Stomach smooth muscle (tissue), 2 donors: ENCODE measurements around the gene BTBD8.

Experiments
- H3K27ac ChIP-seq: one replicate; pipeline ENCODE4 v1.7.0; 2013; ENCODE audit warnings: mild to moderate bottlenecking, low read length, inconsistent platforms
- H3K27me3 ChIP-seq, 2 donors: one replicate each; pipeline ENCODE4 v1.7.0; 2013; ENCODE audit warnings: low read length in 2 of 2; ENCODE audit not compliant: insufficient read depth in 2 of 2, control insufficient read depth in 1 of 2
- H3K36me3 ChIP-seq, 2 donors: one replicate each; pipeline ENCODE4 v1.7.0; 2013; ENCODE audit warnings: low read length in 2 of 2; ENCODE audit not compliant: control insufficient read depth in 2 of 2, insufficient read depth in 2 of 2
- H3K4me1 ChIP-seq: one replicate; pipeline ENCODE4 v1.7.0; 2013; ENCODE audit warnings: low read length; ENCODE audit not compliant: control insufficient read depth, insufficient read depth
- H3K4me3 ChIP-seq, 2 donors: one replicate each; pipeline ENCODE4 v1.7.0; 2013; ENCODE audit warnings: low read length in 2 of 2
- H3K9ac ChIP-seq, 2 donors: one replicate each; pipeline ENCODE4 v1.7.0; 2013; ENCODE audit warnings: low read length in 2 of 2, mild to moderate bottlenecking in 1 of 2
- H3K9me3 ChIP-seq, 2 donors: one replicate each; pipeline ENCODE4 v1.7.0; 2013; ENCODE audit warnings: low read length in 2 of 2; ENCODE audit not compliant: control insufficient read depth in 2 of 2
- donor health status: healthy.
- donor health status: Pancreatic carcinoma.

Gene BTBD8

GRCh38 chr1:92080128-92080985 is at the start of gene BTBD8:
TSS of gene BTBD8 (plus strand) at chr1:92080345. CDS start at chr1:92080572, 227 bp downstream.
- H3K9ac ChIP-seq = peak within 1 kb of the TSS; percentile 82 to 83
- H3K36me3 ChIP-seq = no peaks in the 10 kb centered on the region
- peak within 1 kb of the TSS; percentile 83 to 89 for H3K4me3 ChIP-seq
- H3K9me3 ChIP-seq = peaks cover 3 to 4% of the 10 kb centered on the region in 2 donors
- peak within 1 kb of the TSS; percentile 49 for H3K27ac ChIP-seq
- H3K27me3 ChIP-seq = no peaks in the 10 kb centered on the region
- H3K4me1 ChIP-seq = peaks cover 3% of the 10 kb centered on the region

DNA sequence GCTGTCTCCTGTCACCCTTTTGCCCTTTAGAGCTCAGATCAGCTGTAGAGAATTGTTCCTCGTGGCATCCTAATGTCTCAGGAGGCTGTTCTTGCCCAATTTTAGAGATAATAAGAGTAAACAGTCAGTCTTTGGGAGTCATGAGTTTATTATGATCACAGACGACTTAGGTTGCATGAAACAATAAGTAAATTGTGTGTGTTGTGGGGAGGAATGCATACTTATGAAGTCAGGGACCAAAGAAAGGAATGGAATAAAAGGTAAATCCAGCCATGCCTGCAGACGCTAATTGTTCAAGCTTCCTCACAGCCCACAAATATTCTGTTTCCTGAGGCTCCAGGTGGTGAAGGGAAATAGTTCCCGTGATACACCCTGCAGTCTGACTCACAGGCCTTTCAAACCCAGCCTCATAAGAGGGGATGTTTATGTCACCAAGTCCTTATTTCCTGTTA is 49.5 kb upstream of the BTBD8 start:
- no peak overlapping the region for H3K27ac ChIP-seq
- H3K27me3 ChIP-seq = peaks cover 0 to 2% of the 10 kb centered on the region in 2 donors
- H3K36me3 ChIP-seq = no peaks in the 10 kb centered on the region
- H3K4me1 ChIP-seq = peaks cover 4% of the 10 kb centered on the region
- H3K9me3 ChIP-seq = no peaks in the 10 kb centered on the region
- peak overlapping the region; percentile 62 to 79 for H3K4me3 ChIP-seq
- peak overlapping the region; percentile 33 to 42 for H3K9ac ChIP-seq

DNA sequence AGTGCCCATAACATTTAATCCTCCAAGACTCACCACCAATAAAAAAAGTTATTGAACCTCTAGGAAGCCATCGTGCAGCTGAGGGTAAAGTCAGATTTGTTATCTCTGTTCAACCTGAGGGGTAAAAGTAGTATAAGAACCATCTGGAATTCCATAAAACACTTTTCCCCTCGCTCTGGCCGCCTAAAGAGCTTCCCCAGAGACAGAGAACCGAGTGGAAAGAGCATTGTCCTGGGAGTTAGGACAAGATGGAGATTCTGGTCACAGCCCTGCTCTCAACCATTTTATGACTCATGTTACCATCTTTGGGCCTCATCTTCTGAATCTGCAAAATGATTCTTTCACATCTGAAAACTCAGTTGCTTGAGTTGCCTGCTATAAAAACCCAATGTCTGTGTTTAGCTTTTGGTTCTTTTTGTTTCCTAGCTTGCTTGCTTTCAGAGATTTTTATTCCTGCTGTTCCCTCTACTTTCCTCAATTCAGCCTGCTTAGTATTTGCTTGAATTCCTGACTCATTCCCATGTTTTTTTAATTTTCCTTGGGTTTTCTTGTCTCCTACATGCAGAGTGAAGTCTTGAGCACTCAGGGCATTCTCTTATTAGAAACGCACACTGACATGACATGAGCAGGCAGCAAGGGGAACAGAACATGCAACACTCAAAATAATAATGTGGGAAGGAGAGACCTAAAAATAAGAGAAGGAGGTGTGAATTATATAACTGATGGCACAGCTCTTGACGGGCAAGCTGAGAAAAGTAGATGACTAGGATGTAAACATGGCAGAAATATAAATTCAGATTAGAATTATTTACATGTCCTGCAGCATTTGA is 48.6 kb upstream of the BTBD8 start:
- Histone ChIP-seq H3K27me3 (peaks cover 0 to 2% of the 10 kb centered on the region in 2 donors), H3K9ac (no peak overlapping the region), H3K9me3 (no peaks in the 10 kb centered on the region), H3K4me1 (peaks cover 4% of the 10 kb centered on the region), H3K4me3 (no peak overlapping the region), H3K27ac (no peak overlapping the region), H3K36me3 (no peaks in the 10 kb centered on the region)

- no peak overlapping the region for H3K27ac ChIP-seq
- H3K36me3 ChIP-seq = no peaks in the 10 kb centered on the region
- no peaks in the 10 kb centered on the region for H3K4me1 ChIP-seq
- H3K9me3 ChIP-seq = no peaks in the 10 kb centered on the region
- no peaks in the 10 kb centered on the region for H3K27me3 ChIP-seq
- no peak overlapping the region for H3K9ac ChIP-seq
- H3K4me3 ChIP-seq = no peak overlapping the region
Observed at GRCh38 chr1:92037400-92037799, 42.7 kb upstream of the BTBD8 start.

GRCh38 chr1:92038695-92039346 is 41.3 kb upstream of the BTBD8 start:
- Histone ChIP-seq H3K27ac (no peak overlapping the region), H3K9me3 (no peaks in the 10 kb centered on the region), H3K4me3 (no peak overlapping the region)

GRCh38 chr1:92040971-92041370 is 39.2 kb upstream of the BTBD8 start:
- H3K4me3 ChIP-seq = no peak overlapping the region
- no peaks in the 10 kb centered on the region for H3K27me3 ChIP-seq
- no peaks in the 10 kb centered on the region for H3K36me3 ChIP-seq
- H3K9me3 ChIP-seq = no peaks in the 10 kb centered on the region
- H3K9ac ChIP-seq = no peak overlapping the region
- no peaks in the 10 kb centered on the region for H3K4me1 ChIP-seq
- H3K27ac ChIP-seq = no peak overlapping the region

More at GRCh38 chr1:92038695-92039346, 41.3 kb upstream of the BTBD8 start:
- H3K27me3 ChIP-seq = no peaks in the 10 kb centered on the region
- no peaks in the 10 kb centered on the region for H3K4me1 ChIP-seq
- no peaks in the 10 kb centered on the region for H3K36me3 ChIP-seq
- no peak overlapping the region for H3K9ac ChIP-seq

DNA sequence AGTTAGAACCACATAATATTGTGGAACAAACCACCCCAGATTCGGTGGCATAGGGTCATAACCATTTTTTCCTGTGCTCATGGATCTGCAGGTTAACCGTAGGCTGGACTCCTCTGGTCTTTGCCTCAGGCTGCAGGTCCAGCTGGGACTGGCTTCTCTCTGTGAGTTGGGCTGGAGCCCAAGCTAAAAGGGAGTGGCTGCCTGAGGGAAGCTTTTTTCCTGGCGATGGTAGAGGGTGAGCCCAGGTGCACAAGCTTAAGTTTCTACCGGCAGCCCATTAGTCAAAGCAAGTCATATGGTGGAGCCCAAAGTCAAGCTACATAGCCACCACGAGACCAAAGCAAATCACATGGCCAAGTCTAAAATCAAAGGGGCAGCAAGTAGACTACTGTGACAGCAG is 36.5 kb upstream of the BTBD8 start:
- Histone ChIP-seq H3K36me3 (no peaks in the 10 kb centered on the region), H3K27me3 (no peaks in the 10 kb centered on the region), H3K4me1 (no peaks in the 10 kb centered on the region), H3K27ac (no peak overlapping the region), H3K9ac (no peak overlapping the region), H3K4me3 (no peak overlapping the region), H3K9me3 (no peaks in the 10 kb centered on the region)

GRCh38 chr1:92045766-92046495 is 34.2 kb upstream of the BTBD8 start:
- Histone ChIP-seq H3K9me3 (no peaks in the 10 kb centered on the region), H3K9ac (no peak overlapping the region), H3K36me3 (no peaks in the 10 kb centered on the region), H3K27me3 (no peaks in the 10 kb centered on the region), H3K4me3 (no peak overlapping the region), H3K4me1 (no peaks in the 10 kb centered on the region), H3K27ac (no peak overlapping the region)

GRCh38 chr1:92051948-92052347 is 28.2 kb upstream of the BTBD8 start:
- Histone ChIP-seq H3K27ac (no peak overlapping the region), H3K4me1 (no peaks in the 10 kb centered on the region), H3K9me3 (no peaks in the 10 kb centered on the region), H3K4me3 (no peak overlapping the region), H3K36me3 (no peaks in the 10 kb centered on the region), H3K27me3 (no peaks in the 10 kb centered on the region), H3K9ac (no peak overlapping the region)

DNA sequence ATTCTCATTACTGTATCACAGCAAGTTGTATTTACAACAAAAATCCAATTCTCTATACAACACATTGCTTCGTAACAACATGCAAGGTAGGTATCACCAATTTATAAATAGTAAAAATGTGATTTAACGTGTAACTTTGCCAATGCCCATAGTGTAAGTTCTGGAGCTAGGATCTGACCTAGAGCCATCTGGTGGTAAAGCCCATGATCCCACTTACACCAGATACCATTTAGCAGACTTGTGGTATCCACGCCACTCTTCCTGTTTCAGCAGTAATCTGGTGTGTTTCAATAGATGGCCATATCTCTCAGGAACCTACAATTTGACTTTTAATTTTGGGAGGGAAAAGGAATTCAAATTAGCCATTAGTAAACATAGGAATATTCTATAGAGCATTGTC is 15.1 kb upstream of the BTBD8 start:
- Histone ChIP-seq H3K36me3 (no peaks in the 10 kb centered on the region), H3K4me3 (no peak overlapping the region), H3K27ac (no peak overlapping the region), H3K9me3 (no peaks in the 10 kb centered on the region), H3K4me1 (no peaks in the 10 kb centered on the region), H3K27me3 (no peaks in the 10 kb centered on the region), H3K9ac (no peak overlapping the region)
